Measurements from ENCODE around the gene CPNE8. TPM values are rescaled to one million over a fixed set of nuclear protein-coding genes. Genes with fewer than 3 reads are reported as not detected.

Gene CPNE8
- total RNA-seq, 1 experiment from 2014 or later = 10.7 TPM

DNA sequence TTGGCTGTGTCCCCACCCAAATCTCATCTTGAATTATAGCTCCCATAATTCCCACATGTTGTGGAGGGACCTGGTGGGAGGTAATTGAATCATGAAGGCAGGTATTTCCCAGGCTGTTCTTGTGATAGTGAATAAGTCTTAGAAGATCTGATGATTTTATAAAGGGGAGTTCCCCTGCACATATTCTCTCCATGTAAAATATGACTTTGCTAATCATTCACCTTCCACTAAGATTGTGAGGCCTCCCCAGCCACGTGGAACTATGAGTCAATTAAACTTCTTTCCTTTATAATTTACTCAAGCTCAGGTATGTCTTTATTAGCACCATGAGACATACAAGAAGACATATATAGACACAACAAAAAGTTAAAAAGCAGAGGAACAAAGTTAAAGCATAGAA lies 120.0 kb downstream of the CPNE8 start:
- Histone ChIP-seq H4K20me1 (ENCODE audit: insufficient read depth) (no peaks in the 10 kb centered on the region), H3K36me3 (ENCODE audit: low read depth) (no peaks in the 10 kb centered on the region), H2AFZ (no peak overlapping the region), H3K4me3 (no peak overlapping the region), H3F3A (ENCODE audit: insufficient read depth, low read depth) (no peaks in the 10 kb centered on the region), H3K79me2 (ENCODE audit: low read depth) (no peaks in the 10 kb centered on the region), H3K4me1 (replicated peaks; ENCODE audit: insufficient read depth) (no peaks in the 10 kb centered on the region), H3K27ac (no peak overlapping the region), H3K4me2 (no peak overlapping the region), H3K27me3 (ENCODE audit: insufficient read depth, low read depth) (no peaks in the 10 kb centered on the region), H3K9me3 (ENCODE audit: insufficient read depth, low read depth) (no peaks in the 10 kb centered on the region; the same call in 1 of the 2 replicates), H3K9me2 (ENCODE audit: insufficient read depth) (no peaks in the 10 kb centered on the region)
- DNase-seq = no peak
- ChIA-PET CTCF (no interaction called here), POLR2A (ENCODE audit: unreplicated experiment) (no interaction called here)
- intact Hi-C loops (cut with micrococcal nuclease; ENCODE audit: unreplicated experiment) = no loop called here
- no TSS peak for BruUV-seq (replicated peaks)
- TF ChIP-seq CTCF (conservative IDR thresholded peaks at IDR 0.05) (no peak), EZH2 (IDR thresholded peaks at IDR 0.05; ENCODE audit: low read depth) (no peak)

DNA sequence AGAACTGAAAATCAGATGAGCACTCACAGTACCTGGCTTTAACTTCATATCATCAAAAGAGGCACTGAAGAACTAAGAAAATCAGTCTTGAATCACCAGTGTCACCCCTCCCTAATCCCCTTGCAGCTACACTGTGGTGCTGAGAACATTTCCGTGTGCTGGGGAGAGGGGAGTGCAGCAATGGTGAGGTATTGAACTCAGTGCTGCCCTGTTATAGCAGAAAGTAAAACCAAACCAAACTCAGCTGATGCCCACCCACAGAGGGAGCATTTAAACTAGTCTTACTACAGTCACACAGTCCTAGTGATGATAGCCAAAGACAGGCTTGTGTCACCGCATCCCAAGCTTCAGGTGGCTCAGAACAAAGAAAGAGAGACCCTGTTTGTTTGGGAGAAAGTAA lies 122.1 kb downstream of the CPNE8 start:
- DNase-seq = no peak
- H3K36me3 ChIP-seq (ENCODE audit: low read depth) = no peaks in the 10 kb centered on the region
- no peak overlapping the region for H2AFZ ChIP-seq
- POLR2A ChIA-PET (ENCODE audit: unreplicated experiment) = no interaction called here
- no peak overlapping the region for H3K4me2 ChIP-seq
- TF ChIP-seq EZH2 (IDR thresholded peaks at IDR 0.05; ENCODE audit: low read depth) (no peak), CTCF (conservative IDR thresholded peaks at IDR 0.05) (no peak)
- H4K20me1 ChIP-seq (ENCODE audit: insufficient read depth) = no peaks in the 10 kb centered on the region
- no peak overlapping the region for H3K4me3 ChIP-seq
- CTCF ChIA-PET = no interaction called here
- no peaks in the 10 kb centered on the region for H3K4me1 ChIP-seq (replicated peaks; ENCODE audit: insufficient read depth)
- H3K79me2 ChIP-seq (ENCODE audit: low read depth) = no peaks in the 10 kb centered on the region
- no TSS peak for BruUV-seq (replicated peaks)
- no peaks in the 10 kb centered on the region for H3K27me3 ChIP-seq (ENCODE audit: insufficient read depth, low read depth)
- no peaks in the 10 kb centered on the region for H3K9me3 ChIP-seq (ENCODE audit: insufficient read depth, low read depth)
- no peak overlapping the region for H3K27ac ChIP-seq
- H3F3A ChIP-seq (ENCODE audit: insufficient read depth, low read depth) = no peaks in the 10 kb centered on the region
- no peaks in the 10 kb centered on the region for H3K9me2 ChIP-seq (ENCODE audit: insufficient read depth)
- intact Hi-C loops (cut with micrococcal nuclease; ENCODE audit: unreplicated experiment) = no loop called here

DNA sequence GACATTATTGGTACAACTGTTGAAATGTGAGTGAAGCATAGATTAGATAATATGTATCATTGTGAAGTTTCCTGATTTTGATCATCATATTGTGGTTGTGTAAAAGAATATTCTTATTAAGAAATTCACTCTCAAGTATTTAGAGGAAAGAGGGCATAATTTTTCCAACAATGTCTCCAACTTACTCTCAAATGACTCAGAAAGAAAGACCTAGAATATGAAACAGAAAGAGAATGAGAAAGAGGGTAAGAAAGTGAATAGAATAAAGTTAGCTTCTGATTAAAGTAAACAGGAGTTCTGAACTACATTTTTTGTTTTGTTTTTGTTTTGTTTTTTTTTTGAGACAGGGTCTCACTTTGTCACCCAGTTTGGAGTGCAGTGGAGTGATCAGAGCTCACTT lies 123.0 kb downstream of the CPNE8 start:
- ChIA-PET CTCF (no interaction called here), POLR2A (ENCODE audit: unreplicated experiment) (no interaction called here)
- Histone ChIP-seq H3K4me1 (replicated peaks; ENCODE audit: insufficient read depth) (no peaks in the 10 kb centered on the region), H3K27ac (no peak overlapping the region), H3K4me3 (no peak overlapping the region), H4K20me1 (ENCODE audit: insufficient read depth) (no peaks in the 10 kb centered on the region), H3K9me3 (ENCODE audit: insufficient read depth, low read depth) (no peaks in the 10 kb centered on the region), H3K27me3 (ENCODE audit: insufficient read depth, low read depth) (no peaks in the 10 kb centered on the region), H3K79me2 (ENCODE audit: low read depth) (no peaks in the 10 kb centered on the region), H3K36me3 (ENCODE audit: low read depth) (no peaks in the 10 kb centered on the region), H3K9me2 (ENCODE audit: insufficient read depth) (no peaks in the 10 kb centered on the region), H2AFZ (no peak overlapping the region), H3K4me2 (no peak overlapping the region), H3F3A (ENCODE audit: insufficient read depth, low read depth) (no peaks in the 10 kb centered on the region)
- TF ChIP-seq EZH2 (IDR thresholded peaks at IDR 0.05; ENCODE audit: low read depth) (no peak), CTCF (conservative IDR thresholded peaks at IDR 0.05) (no peak)
- intact Hi-C loops (cut with micrococcal nuclease; ENCODE audit: unreplicated experiment) = no loop called here
- BruUV-seq (replicated peaks) = no TSS peak
- DNase-seq = no peak
